NB4 (cell line): Measurements from ENCODE around the gene RARG.

Source experiments
- MYC ChIP-seq: IDR thresholded peaks from 2 replicates; pipeline ENCODE4 v1.6.1; 2011; ENCODE audit warnings: low read depth, low read length
- POLR2A ChIP-seq: IDR thresholded peaks from 2 replicates; pipeline ENCODE4 v1.6.1; 2011; ENCODE audit warnings: mild to moderate bottlenecking; ENCODE audit not compliant: insufficient read length; ENCODE audit errors: extremely low read depth
- TF ChIP-seq, protein P1 (sequence below): IDR thresholded peaks from one replicate; pipeline ENCODE4 v1.5.1; 2012; ENCODE audit warnings: low read depth, low read length

DNA sequence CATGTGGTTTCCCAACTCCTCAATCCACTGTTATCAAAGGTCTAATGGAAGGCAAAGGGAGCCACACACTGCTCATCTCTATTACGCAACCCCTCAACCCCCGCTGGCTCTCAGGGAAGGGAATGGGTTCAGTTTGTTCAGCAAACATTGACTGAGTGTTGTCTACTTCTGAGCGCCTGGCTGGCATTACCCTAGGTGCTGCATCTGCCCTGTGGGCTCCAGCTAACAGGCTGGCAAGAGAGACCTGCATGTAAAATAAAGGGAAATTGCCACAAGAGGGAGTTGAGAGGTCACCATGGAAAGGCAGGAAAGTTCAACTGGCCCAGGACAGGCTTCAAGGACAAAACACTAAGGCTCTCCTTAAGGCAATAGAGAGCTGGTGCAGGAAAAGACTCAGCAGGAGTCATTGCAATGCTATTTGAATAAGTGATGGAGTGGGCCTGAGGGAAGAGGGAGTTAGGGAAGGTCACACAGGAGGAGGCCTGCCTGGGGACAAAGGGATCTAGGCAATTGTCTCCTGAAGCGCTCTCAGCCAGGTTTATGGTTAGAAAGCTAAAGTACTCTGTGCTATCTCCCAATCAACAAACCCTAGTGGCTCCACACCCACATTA, 57.0 kb downstream of the RARG start:
- TF ChIP-seq, protein P1, sequence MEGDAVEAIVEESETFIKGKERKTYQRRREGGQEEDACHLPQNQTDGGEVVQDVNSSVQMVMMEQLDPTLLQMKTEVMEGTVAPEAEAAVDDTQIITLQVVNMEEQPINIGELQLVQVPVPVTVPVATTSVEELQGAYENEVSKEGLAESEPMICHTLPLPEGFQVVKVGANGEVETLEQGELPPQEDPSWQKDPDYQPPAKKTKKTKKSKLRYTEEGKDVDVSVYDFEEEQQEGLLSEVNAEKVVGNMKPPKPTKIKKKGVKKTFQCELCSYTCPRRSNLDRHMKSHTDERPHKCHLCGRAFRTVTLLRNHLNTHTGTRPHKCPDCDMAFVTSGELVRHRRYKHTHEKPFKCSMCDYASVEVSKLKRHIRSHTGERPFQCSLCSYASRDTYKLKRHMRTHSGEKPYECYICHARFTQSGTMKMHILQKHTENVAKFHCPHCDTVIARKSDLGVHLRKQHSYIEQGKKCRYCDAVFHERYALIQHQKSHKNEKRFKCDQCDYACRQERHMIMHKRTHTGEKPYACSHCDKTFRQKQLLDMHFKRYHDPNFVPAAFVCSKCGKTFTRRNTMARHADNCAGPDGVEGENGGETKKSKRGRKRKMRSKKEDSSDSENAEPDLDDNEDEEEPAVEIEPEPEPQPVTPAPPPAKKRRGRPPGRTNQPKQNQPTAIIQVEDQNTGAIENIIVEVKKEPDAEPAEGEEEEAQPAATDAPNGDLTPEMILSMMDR, result peak; percentile 21
- TF ChIP-seq POLR2A, result no peak
- no peak for TF ChIP-seq MYC
